K562 (cell line): ENCODE results near the gene MDFIC.

Source experiments
- CBX8 ChIP-seq: fragments of 200-600 bp; sonication (generic); IDR thresholded peaks from 2 replicates; pipeline ENCODE4 v1.6.1; 2012; ENCODE audit warnings: borderline replicate concordance, mixed run types, low read depth, mild to moderate bottlenecking, moderate library complexity, mixed read lengths, low read length, control low read depth, inconsistent platforms; ENCODE audit not compliant: poor library complexity, severe bottlenecking; ENCODE audit errors: extremely low read depth
- MYC ChIP-seq, 2 experiments: fragments of 250-450 bp in 1 of 2; sonication (Bioruptor Pico) in 1 of 2; IDR thresholded peaks; 2 replicates each; pipeline versions ENCODE4 v1.5.1 to v1.6.1; 2012 to 2021; ENCODE audit warnings: low read depth in 2 of 2, borderline replicate concordance in 1 of 2, improper control_type of control experiment in 1 of 2, low read length in 1 of 2, mild to moderate bottlenecking in 1 of 2, moderate library complexity in 1 of 2
- NR2F6 ChIP-seq: fragments of 450-650 bp; formaldehyde crosslinking; IDR thresholded peaks from 2 replicates; pipeline ENCODE4 v1.4.0; 2020; ENCODE audit warnings: mild to moderate bottlenecking
- POLR2AphosphoS5 ChIP-seq: IDR thresholded peaks from 2 replicates; pipeline ENCODE4 v1.6.1; 2011; ENCODE audit warnings: mild to moderate bottlenecking, low read depth, low read length, moderate library complexity; ENCODE audit not compliant: control insufficient read depth, insufficient read depth
- RAD21 ChIP-seq, 2 experiments: fragments of 250-450 bp in 1 of 2; fragments of 450-650 bp in 1 of 2; sonication (Bioruptor Pico) in 1 of 2; formaldehyde crosslinking in 1 of 2; IDR thresholded peaks in 1 of 2; conservative IDR thresholded peaks in 1 of 2; 2 replicates each; pipeline versions ENCODE4 v1.4.0 to v1.8.0; 2020 to 2022; ENCODE audit warnings: mild to moderate bottlenecking in 2 of 2, moderate library complexity in 1 of 2
- RBM39 ChIP-seq: fragments of 200-400 bp; formaldehyde crosslinking; optimal IDR thresholded peaks from 2 replicates; pipeline ENCODE3; 2018; ENCODE audit warnings: low read depth, low read length
- TF ChIP-seq, protein P1 (sequence below): fragments of 250-450 bp; sonication (Bioruptor Pico); IDR thresholded peaks from 2 replicates; pipeline ENCODE4 v1.5.0; 2020; ENCODE audit warnings: mild to moderate bottlenecking, borderline replicate concordance
- TF ChIP-seq, protein P2 (sequence below), 2 experiments: fragments of 450-650 bp; formaldehyde crosslinking in 1 of 2; IDR thresholded peaks; 2 replicates each; pipeline versions ENCODE4 v1.4.0 to v1.6.1; 2014 to 2020; ENCODE audit warnings: mild to moderate bottlenecking in 2 of 2, borderline replicate concordance in 1 of 2, low read depth in 1 of 2
- TF ChIP-seq, protein P3 (sequence below): fragments of 450-650 bp; formaldehyde crosslinking; IDR thresholded peaks from 2 replicates; pipeline ENCODE4 v1.4.0; 2020; ENCODE audit warnings: mild to moderate bottlenecking, moderate library complexity
- TF ChIP-seq, protein P4 (sequence below), 3 experiments: IDR thresholded peaks in 2 of 3; conservative IDR thresholded peaks in 1 of 3; 2 replicates each; pipeline ENCODE4 v1.5.1; 2011 to 2012; ENCODE audit warnings: low read length in 3 of 3, mild to moderate bottlenecking in 3 of 3, control low read depth in 2 of 3, improper control_type of control experiment in 1 of 3, inconsistent platforms in 1 of 3, low read depth in 1 of 3, mixed read lengths in 1 of 3, moderate library complexity in 1 of 3; ENCODE audit not compliant: insufficient read depth in 2 of 3

DNA sequence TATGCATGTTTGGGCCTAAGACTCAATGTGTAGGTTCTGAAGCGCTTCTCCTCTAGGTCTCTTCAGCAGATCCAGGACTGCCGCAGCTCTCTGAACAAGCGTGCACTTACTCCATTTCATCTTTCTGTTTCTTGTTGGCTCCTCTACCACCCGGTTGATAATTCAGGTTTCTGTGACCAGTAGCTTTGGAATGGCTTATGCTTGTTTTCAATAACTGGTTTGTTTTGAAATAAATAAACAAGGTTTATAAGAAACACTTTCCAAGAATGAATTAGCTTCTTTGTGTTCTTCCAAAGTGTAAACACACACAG is 1.5 kb downstream of the MDFIC start:
- TF ChIP-seq POLR2AphosphoS5 (no peak), RBM39 (no peak), RAD21 (CRISPR knock-in tag; conservative IDR thresholded peaks at IDR 0.05 in 1 of 2, IDR thresholded peaks at IDR 0.05 in 1 of 2) (no peak), CBX8 (no peak), MYC (IDR thresholded peaks at IDR 0.05; ENCODE audit: low read depth, low read length) (no peak), MYC (CRISPR knock-in tag; IDR thresholded peaks at IDR 0.05; ENCODE audit: borderline replicate concordance, low read depth) (no peak), NR2F6 (CRISPR knock-in tag) (no peak)
- TF ChIP-seq, protein P1, sequence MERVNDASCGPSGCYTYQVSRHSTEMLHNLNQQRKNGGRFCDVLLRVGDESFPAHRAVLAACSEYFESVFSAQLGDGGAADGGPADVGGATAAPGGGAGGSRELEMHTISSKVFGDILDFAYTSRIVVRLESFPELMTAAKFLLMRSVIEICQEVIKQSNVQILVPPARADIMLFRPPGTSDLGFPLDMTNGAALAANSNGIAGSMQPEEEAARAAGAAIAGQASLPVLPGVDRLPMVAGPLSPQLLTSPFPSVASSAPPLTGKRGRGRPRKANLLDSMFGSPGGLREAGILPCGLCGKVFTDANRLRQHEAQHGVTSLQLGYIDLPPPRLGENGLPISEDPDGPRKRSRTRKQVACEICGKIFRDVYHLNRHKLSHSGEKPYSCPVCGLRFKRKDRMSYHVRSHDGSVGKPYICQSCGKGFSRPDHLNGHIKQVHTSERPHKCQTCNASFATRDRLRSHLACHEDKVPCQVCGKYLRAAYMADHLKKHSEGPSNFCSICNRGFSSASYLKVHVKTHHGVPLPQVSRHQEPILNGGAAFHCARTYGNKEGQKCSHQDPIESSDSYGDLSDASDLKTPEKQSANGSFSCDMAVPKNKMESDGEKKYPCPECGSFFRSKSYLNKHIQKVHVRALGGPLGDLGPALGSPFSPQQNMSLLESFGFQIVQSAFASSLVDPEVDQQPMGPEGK: no peak
- TF ChIP-seq, protein P2, sequence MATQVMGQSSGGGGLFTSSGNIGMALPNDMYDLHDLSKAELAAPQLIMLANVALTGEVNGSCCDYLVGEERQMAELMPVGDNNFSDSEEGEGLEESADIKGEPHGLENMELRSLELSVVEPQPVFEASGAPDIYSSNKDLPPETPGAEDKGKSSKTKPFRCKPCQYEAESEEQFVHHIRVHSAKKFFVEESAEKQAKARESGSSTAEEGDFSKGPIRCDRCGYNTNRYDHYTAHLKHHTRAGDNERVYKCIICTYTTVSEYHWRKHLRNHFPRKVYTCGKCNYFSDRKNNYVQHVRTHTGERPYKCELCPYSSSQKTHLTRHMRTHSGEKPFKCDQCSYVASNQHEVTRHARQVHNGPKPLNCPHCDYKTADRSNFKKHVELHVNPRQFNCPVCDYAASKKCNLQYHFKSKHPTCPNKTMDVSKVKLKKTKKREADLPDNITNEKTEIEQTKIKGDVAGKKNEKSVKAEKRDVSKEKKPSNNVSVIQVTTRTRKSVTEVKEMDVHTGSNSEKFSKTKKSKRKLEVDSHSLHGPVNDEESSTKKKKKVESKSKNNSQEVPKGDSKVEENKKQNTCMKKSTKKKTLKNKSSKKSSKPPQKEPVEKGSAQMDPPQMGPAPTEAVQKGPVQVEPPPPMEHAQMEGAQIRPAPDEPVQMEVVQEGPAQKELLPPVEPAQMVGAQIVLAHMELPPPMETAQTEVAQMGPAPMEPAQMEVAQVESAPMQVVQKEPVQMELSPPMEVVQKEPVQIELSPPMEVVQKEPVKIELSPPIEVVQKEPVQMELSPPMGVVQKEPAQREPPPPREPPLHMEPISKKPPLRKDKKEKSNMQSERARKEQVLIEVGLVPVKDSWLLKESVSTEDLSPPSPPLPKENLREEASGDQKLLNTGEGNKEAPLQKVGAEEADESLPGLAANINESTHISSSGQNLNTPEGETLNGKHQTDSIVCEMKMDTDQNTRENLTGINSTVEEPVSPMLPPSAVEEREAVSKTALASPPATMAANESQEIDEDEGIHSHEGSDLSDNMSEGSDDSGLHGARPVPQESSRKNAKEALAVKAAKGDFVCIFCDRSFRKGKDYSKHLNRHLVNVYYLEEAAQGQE (IDR thresholded peaks at IDR 0.05; ENCODE audit: borderline replicate concordance): no peak
- TF ChIP-seq, protein P2 (CRISPR knock-in tag; IDR thresholded peaks at IDR 0.05; ENCODE audit: low read depth): no peak
- TF ChIP-seq, protein P3, sequence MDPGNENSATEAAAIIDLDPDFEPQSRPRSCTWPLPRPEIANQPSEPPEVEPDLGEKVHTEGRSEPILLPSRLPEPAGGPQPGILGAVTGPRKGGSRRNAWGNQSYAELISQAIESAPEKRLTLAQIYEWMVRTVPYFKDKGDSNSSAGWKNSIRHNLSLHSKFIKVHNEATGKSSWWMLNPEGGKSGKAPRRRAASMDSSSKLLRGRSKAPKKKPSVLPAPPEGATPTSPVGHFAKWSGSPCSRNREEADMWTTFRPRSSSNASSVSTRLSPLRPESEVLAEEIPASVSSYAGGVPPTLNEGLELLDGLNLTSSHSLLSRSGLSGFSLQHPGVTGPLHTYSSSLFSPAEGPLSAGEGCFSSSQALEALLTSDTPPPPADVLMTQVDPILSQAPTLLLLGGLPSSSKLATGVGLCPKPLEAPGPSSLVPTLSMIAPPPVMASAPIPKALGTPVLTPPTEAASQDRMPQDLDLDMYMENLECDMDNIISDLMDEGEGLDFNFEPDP (CRISPR knock-in tag): no peak
- TF ChIP-seq, protein P4, sequence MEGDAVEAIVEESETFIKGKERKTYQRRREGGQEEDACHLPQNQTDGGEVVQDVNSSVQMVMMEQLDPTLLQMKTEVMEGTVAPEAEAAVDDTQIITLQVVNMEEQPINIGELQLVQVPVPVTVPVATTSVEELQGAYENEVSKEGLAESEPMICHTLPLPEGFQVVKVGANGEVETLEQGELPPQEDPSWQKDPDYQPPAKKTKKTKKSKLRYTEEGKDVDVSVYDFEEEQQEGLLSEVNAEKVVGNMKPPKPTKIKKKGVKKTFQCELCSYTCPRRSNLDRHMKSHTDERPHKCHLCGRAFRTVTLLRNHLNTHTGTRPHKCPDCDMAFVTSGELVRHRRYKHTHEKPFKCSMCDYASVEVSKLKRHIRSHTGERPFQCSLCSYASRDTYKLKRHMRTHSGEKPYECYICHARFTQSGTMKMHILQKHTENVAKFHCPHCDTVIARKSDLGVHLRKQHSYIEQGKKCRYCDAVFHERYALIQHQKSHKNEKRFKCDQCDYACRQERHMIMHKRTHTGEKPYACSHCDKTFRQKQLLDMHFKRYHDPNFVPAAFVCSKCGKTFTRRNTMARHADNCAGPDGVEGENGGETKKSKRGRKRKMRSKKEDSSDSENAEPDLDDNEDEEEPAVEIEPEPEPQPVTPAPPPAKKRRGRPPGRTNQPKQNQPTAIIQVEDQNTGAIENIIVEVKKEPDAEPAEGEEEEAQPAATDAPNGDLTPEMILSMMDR (IDR thresholded peaks at IDR 0.05 in 2 of 3, conservative IDR thresholded peaks at IDR 0.05 in 1 of 3; ENCODE audit: insufficient read depth in 2 of 3, low read depth in 1 of 3, low read length in 3 of 3): no peak
